Measurements from ENCODE around the gene PTGFRN.
"Not testable (repeated sequence)": the region's sequence is repeated elsewhere in the genome, so short reads cannot be mapped to it uniquely, and the experiment has no call there.

The PTGFRN gene

GRCh38 chr1:116962987-116963639 lies 53.4 kb downstream of the PTGFRN start:
- TF ChIP-seq POLR2AphosphoS5 (IDR thresholded peaks at IDR 0.05; ENCODE audit: low read depth, low read length) (no peak), TAF1 (IDR thresholded peaks at IDR 0.05; ENCODE audit: borderline replicate concordance, low read depth, low read length) (no peak), POLR2A (IDR thresholded peaks at IDR 0.05; ENCODE audit: low read depth, low read length) (no peak)
- FAIRE-seq (no peak), DNase-seq (ENCODE audit: insufficient read length) (no peak)

GRCh38 chr1:116966791-116967190 lies 57.1 kb downstream of the PTGFRN start:
- DNase-seq (ENCODE audit: insufficient read length), result no peak
- TF ChIP-seq POLR2AphosphoS5 (IDR thresholded peaks at IDR 0.05; ENCODE audit: low read depth, low read length), result no peak
- no peak for TF ChIP-seq POLR2A (IDR thresholded peaks at IDR 0.05; ENCODE audit: low read depth, low read length)
- no peak for TF ChIP-seq TAF1 (IDR thresholded peaks at IDR 0.05; ENCODE audit: borderline replicate concordance, low read depth, low read length)

GRCh38 chr1:116968724-116969123 lies 59.0 kb downstream of the PTGFRN start:
- DNase-seq (ENCODE audit: insufficient read length), result no peak
- no peak for FAIRE-seq
- TF ChIP-seq POLR2A (IDR thresholded peaks at IDR 0.05; ENCODE audit: low read depth, low read length), result no peak
- no peak for TF ChIP-seq TAF1 (IDR thresholded peaks at IDR 0.05; ENCODE audit: borderline replicate concordance, low read depth, low read length)
- TF ChIP-seq POLR2AphosphoS5 (IDR thresholded peaks at IDR 0.05; ENCODE audit: low read depth, low read length), result no peak

More at GRCh38 chr1:116966791-116967190, 57.1 kb downstream of the PTGFRN start:
- no peak for FAIRE-seq

GRCh38 chr1:116971258-116971860 lies 61.6 kb downstream of the PTGFRN start:
- TF ChIP-seq POLR2A (IDR thresholded peaks at IDR 0.05; ENCODE audit: low read depth, low read length), result no peak
- FAIRE-seq (no peak), DNase-seq (ENCODE audit: insufficient read length) (no peak)

- DNase-seq (ENCODE audit: insufficient read length), result no peak
Observed at GRCh38 chr1:116971965-116972673, 62.4 kb downstream of the PTGFRN start.

GRCh38 chr1:116972674-116973030 lies 62.9 kb downstream of the PTGFRN start:
- FAIRE-seq, result no peak
- TF ChIP-seq POLR2A (IDR thresholded peaks at IDR 0.05; ENCODE audit: low read depth, low read length), result no peak
- no peak for DNase-seq (ENCODE audit: insufficient read length)

More at GRCh38 chr1:116971965-116972673, 62.4 kb downstream of the PTGFRN start:
- FAIRE-seq, result no peak
- TF ChIP-seq POLR2AphosphoS5 (IDR thresholded peaks at IDR 0.05; ENCODE audit: low read depth, low read length), result no peak
- TF ChIP-seq POLR2A (IDR thresholded peaks at IDR 0.05; ENCODE audit: low read depth, low read length), result no peak
- TF ChIP-seq TAF1 (IDR thresholded peaks at IDR 0.05; ENCODE audit: borderline replicate concordance, low read depth, low read length), result no peak

GRCh38 chr1:116980309-116980708 lies 70.6 kb downstream of the PTGFRN start:
- not testable (repeated sequence) for DNase-seq (ENCODE audit: insufficient read length); FAIRE-seq

GRCh38 chr1:116981521-116982037 lies 71.9 kb downstream of the PTGFRN start:
- DNase-seq (ENCODE audit: insufficient read length) (no peak), FAIRE-seq (no peak)
- TF ChIP-seq TAF1 (IDR thresholded peaks at IDR 0.05; ENCODE audit: borderline replicate concordance, low read depth, low read length), result no peak
- TF ChIP-seq POLR2AphosphoS5 (IDR thresholded peaks at IDR 0.05; ENCODE audit: low read depth, low read length), result no peak
- TF ChIP-seq POLR2A (IDR thresholded peaks at IDR 0.05; ENCODE audit: low read depth, low read length), result no peak

- DNase-seq (ENCODE audit: insufficient read length), result no peak
- TF ChIP-seq TAF1 (IDR thresholded peaks at IDR 0.05; ENCODE audit: borderline replicate concordance, low read depth, low read length), result no peak
- no peak for TF ChIP-seq POLR2A (IDR thresholded peaks at IDR 0.05; ENCODE audit: low read depth, low read length)
- TF ChIP-seq POLR2AphosphoS5 (IDR thresholded peaks at IDR 0.05; ENCODE audit: low read depth, low read length), result no peak
- FAIRE-seq, result no peak
Observed at GRCh38 chr1:116982319-116983004, 72.7 kb downstream of the PTGFRN start.

GRCh38 chr1:116983112-116983511 lies 73.4 kb downstream of the PTGFRN start:
- no peak for DNase-seq (ENCODE audit: insufficient read length)
- FAIRE-seq, result no peak
- TF ChIP-seq POLR2A (IDR thresholded peaks at IDR 0.05; ENCODE audit: low read depth, low read length), result no peak
- TF ChIP-seq TAF1 (IDR thresholded peaks at IDR 0.05; ENCODE audit: borderline replicate concordance, low read depth, low read length), result no peak
- no peak for TF ChIP-seq POLR2AphosphoS5 (IDR thresholded peaks at IDR 0.05; ENCODE audit: low read depth, low read length)

GRCh38 chr1:116983678-116984077 lies 74.0 kb downstream of the PTGFRN start:
- TF ChIP-seq POLR2A (IDR thresholded peaks at IDR 0.05; ENCODE audit: low read depth, low read length) (no peak), TAF1 (IDR thresholded peaks at IDR 0.05; ENCODE audit: borderline replicate concordance, low read depth, low read length) (no peak), POLR2AphosphoS5 (IDR thresholded peaks at IDR 0.05; ENCODE audit: low read depth, low read length) (no peak)
- no peak for DNase-seq (ENCODE audit: insufficient read length)

More at GRCh38 chr1:116983678-116984077, 74.0 kb downstream of the PTGFRN start:
- no peak for FAIRE-seq

All from GM12892 (cell line).